ENCODE data around the gene MCHR1. TPM values are rescaled to one million over a fixed set of nuclear protein-coding genes. Genes with fewer than 3 reads are reported as not detected.

Gene MCHR1
- total and polyA plus RNA-seq, 9 of the 15 experiments (the other 6 are each of a cell fraction or from before 2014, with no cell fraction given) = 0.03 to 0.50 TPM; not detected in 7

DNA sequence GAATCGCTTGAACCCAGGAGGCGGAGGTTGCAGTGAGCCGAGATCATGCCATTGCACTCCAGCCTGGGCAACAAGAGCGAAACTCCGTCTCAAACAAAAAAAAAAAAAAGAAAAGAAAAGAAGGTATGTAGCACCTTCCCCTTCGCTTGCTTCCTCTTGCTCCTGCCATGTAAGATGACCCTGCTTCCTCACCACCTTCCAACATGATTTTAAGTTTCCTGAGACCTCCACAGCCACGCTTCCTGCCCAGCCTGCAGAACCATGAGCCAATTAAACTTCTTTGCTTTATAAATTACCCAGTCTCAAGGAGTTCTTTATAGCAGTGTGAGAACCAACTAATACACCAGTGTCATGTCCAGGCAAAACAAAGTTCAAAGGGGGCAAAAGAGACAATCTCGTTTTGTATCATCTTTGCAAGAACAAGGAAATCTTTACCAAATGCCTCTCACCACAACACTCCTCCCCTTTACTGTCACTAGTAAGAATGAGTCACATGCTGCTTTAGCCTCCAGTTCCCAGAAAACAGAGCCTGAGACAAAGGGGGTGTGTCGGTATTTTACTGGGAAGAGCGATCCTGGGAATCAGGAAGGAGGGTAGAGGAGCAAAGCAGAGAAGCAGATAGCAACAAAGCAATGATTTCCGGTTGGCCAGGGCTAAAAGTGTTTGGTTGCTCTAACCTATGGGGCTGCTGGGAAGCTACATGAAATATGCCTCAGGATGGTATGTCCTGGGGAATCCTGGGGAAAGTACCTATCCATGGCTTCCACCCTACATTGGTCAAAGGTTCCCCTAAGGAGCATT, 10.5 kb upstream of the MCHR1 start:
- H2AFZ ChIP-seq (ENCODE audit: low read depth, low read length) = peak overlapping the region; percentile 45
- BruUV-seq (replicated peaks) = no TSS peak
- TF ChIP-seq RAD51 (IDR thresholded peaks at IDR 0.05; ENCODE audit: borderline replicate concordance, low read depth) = peak; percentile 49; the same call in 1 of the 2 replicates
- no peak for TF ChIP-seq STAT5B (CRISPR knock-in tag; IDR thresholded peaks at IDR 0.05)
- TF ChIP-seq ZNF778 (CRISPR knock-in tag; IDR thresholded peaks at IDR 0.05) = no peak
- no peak for TF ChIP-seq ZBTB7A (IDR thresholded peaks at IDR 0.05; ENCODE audit: borderline replicate concordance, control insufficient read depth, low read depth, low read length)
- no peak for TF ChIP-seq STAG1 (CRISPR knock-in tag; IDR thresholded peaks at IDR 0.05; ENCODE audit: borderline replicate concordance)
- peak; percentile 77 for TF ChIP-seq FOSL1 (tag; conservative IDR thresholded peaks at IDR 0.05)
- peak; percentile 55 to 62; a peak in 3 of 4 replicates for TF ChIP-seq FOXK2 (conservative IDR thresholded peaks at IDR 0.05 in 1 of 2, IDR thresholded peaks at IDR 0.05 in 1 of 2; ENCODE audit: low read depth in 2 of 2)
- TF ChIP-seq, protein P1, sequence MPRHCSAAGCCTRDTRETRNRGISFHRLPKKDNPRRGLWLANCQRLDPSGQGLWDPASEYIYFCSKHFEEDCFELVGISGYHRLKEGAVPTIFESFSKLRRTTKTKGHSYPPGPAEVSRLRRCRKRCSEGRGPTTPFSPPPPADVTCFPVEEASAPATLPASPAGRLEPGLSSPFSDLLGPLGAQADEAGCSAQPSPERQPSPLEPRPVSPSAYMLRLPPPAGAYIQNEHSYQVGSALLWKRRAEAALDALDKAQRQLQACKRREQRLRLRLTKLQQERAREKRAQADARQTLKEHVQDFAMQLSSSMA (CRISPR knock-in tag; IDR thresholded peaks at IDR 0.05) = no peak
- TF ChIP-seq JUND (IDR thresholded peaks at IDR 0.05; ENCODE audit: borderline replicate concordance, low read depth, low read length) = peak; percentile 71
- TF ChIP-seq JUND (tag; IDR thresholded peaks at IDR 0.05; ENCODE audit: borderline replicate concordance, low read depth, low read length) = peak; percentile 65; the same call in 1 of the 3 replicates
- TF ChIP-seq NR4A1 (CRISPR knock-in tag; IDR thresholded peaks at IDR 0.05) = no peak
- TF ChIP-seq NR4A1 (tag; IDR thresholded peaks at IDR 0.05) = no peak
- TF ChIP-seq TARDBP (IDR thresholded peaks at IDR 0.05) = no peak
- peak; percentile 4; the same call in 1 of the 2 replicates for TF ChIP-seq EP300 (IDR thresholded peaks at IDR 0.05; ENCODE audit: low read length)
- peak; percentile 34; the same call in 1 of the 2 replicates for TF ChIP-seq SMARCA4 (IDR thresholded peaks at IDR 0.05)
- TF ChIP-seq, protein P2, sequence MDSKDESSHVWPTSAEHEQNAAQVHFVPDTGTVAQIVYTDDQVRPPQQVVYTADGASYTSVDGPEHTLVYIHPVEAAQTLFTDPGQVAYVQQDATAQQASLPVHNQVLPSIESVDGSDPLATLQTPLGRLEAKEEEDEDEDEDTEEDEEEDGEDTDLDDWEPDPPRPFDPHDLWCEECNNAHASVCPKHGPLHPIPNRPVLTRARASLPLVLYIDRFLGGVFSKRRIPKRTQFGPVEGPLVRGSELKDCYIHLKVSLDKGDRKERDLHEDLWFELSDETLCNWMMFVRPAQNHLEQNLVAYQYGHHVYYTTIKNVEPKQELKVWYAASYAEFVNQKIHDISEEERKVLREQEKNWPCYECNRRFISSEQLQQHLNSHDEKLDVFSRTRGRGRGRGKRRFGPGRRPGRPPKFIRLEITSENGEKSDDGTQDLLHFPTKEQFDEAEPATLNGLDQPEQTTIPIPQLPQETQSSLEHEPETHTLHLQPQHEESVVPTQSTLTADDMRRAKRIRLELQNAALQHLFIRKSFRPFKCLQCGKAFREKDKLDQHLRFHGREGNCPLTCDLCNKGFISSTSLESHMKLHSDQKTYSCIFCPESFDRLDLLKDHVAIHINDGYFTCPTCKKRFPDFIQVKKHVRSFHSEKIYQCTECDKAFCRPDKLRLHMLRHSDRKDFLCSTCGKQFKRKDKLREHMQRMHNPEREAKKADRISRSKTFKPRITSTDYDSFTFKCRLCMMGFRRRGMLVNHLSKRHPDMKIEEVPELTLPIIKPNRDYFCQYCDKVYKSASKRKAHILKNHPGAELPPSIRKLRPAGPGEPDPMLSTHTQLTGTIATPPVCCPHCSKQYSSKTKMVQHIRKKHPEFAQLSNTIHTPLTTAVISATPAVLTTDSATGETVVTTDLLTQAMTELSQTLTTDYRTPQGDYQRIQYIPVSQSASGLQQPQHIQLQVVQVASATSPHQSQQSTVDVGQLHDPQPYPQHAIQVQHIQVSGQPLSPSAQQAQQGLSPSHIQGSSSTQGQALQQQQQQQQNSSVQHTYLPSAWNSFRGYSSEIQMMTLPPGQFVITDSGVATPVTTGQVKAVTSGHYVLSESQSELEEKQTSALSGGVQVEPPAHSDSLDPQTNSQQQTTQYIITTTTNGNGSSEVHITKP (IDR thresholded peaks at IDR 0.05; ENCODE audit: partially characterized antibody) = peak; percentile 62
- no peak for TF ChIP-seq SMARCE1 (IDR thresholded peaks at IDR 0.05)
- TF ChIP-seq SMAD4 (CRISPR knock-in tag; conservative IDR thresholded peaks at IDR 0.05) = 0 out of 2 replicates have a peak, but pooled peaks have one; percentile 27
- no peak for TF ChIP-seq ZBTB8A (IDR thresholded peaks at IDR 0.05; ENCODE audit: partially characterized antibody)

More for the DNA sequence above, 10.5 kb upstream of the MCHR1 start:
- Histone ChIP-seq H3K9ac (ENCODE audit: insufficient read depth in 1 of 2, low read depth in 2 of 2, low read length in 2 of 2) (no peak overlapping the region), H3K27ac (ENCODE audit: extremely low read depth, low read depth, low read length) (peak overlapping the region; percentile 6; the same call in 1 of the 3 replicates), H3K27me3 (ENCODE audit: control insufficient read depth in 2 of 2, insufficient read depth in 2 of 2, low read length in 2 of 2) (no peaks in the 10 kb centered on the region), H4K20me1 (replicated peaks; ENCODE audit: control insufficient read depth, insufficient read depth, low read length) (no peaks in the 10 kb centered on the region), H3K4me1 (replicated peaks in 1 of 2; ENCODE audit: control insufficient read depth in 2 of 2, insufficient read depth in 2 of 2, low read length in 2 of 2) (peaks cover 0 to 25% of the 10 kb centered on the region in 2 experiments; a peak in 3 of 5 replicates), H3K4me2 (ENCODE audit: insufficient read depth, low read length) (peak overlapping the region; percentile 32), H3K79me2 (ENCODE audit: control insufficient read depth, insufficient read depth, low read length) (no peaks in the 10 kb centered on the region), H3K4me3 (no peak overlapping the region), H3K9me3 (replicated peaks; ENCODE audit: control insufficient read depth, insufficient read depth, low read depth, low read length) (no peaks in the 10 kb centered on the region; the same call in 1 of the 2 replicates), H3K36me3 (ENCODE audit: control insufficient read depth, insufficient read depth, low read length) (no peaks in the 10 kb centered on the region), H3K9me1 (ENCODE audit: control insufficient read depth, insufficient read depth, low read length) (no peaks in the 10 kb centered on the region)
- POLR2A ChIA-PET = interaction anchor here (0.6 kb wide), 1 partner anchor 17 kb away, joined by 4 read pairs; no protein-coding TSS in a partner anchor
- ATAC-seq (no peak; the same call in 1 of the 3 replicates), DNase-seq (ENCODE audit: extremely low read depth in 1 of 4, low spot score in 3 of 4) (peak; percentile 22 to 65 (median 40)), FAIRE-seq (peak; percentile 49)
- intact Hi-C loops (cut with micrococcal nuclease) (no loop called here), in situ Hi-C loops (cut with MboI) (no loop called here)
- WGBS (ENCODE audit: insufficient coverage, low coverage, missing lambda C conversion rate) = 27% methylated on average over 6 of the region's 11 CpGs
- CTCF ChIA-PET (ENCODE audit: low intra/inter-chr PET ratio) = no interaction called here

Measured in K562 (cell line).